ENCODE data around the gene CLCA2.

The CLCA2 gene

DNA sequence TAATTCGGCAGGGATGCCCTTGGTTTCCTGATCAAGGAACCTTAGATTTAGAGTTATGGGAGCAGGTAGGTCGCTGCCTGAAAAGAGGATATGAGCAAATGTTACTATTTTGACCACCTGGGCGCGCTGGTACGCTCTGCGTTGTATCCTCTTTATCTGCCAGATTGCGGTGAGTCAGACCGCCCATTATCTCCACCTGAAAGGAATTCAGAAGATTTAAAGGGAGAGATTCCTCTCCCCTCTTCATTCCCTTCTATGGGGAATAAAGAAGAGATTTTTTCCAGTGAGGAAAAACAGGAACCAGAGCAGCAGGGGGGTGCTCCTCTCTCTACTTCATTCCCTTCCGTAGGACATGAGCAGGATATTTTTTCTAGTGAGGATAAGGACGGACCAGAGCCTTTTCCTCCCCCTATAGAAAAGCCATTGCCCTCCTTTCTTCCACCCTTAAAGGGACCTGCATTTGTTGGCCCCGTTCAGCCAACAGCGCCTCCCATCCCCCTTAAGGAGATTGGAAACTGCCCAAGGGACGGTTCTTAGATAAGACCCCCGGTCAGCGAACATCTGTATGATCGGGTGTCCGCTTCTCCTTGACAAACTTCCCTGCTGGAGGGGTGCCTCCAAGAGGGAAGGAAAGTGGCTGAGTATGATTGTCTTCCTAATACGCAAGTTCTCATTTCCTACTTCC lies 78.9 kb downstream of the CLCA2 start:
- no peaks in the 10 kb centered on the region for H3K36me3 ChIP-seq (ENCODE audit: insufficient read depth)
- H3K4me1 ChIP-seq (ENCODE audit: low read depth, poor library complexity, severe bottlenecking): peaks cover 5% of the 10 kb centered on the region
- H3K9ac ChIP-seq: no peak overlapping the region
- H3K27ac ChIP-seq: no peak overlapping the region
- TF ChIP-seq, protein P1, sequence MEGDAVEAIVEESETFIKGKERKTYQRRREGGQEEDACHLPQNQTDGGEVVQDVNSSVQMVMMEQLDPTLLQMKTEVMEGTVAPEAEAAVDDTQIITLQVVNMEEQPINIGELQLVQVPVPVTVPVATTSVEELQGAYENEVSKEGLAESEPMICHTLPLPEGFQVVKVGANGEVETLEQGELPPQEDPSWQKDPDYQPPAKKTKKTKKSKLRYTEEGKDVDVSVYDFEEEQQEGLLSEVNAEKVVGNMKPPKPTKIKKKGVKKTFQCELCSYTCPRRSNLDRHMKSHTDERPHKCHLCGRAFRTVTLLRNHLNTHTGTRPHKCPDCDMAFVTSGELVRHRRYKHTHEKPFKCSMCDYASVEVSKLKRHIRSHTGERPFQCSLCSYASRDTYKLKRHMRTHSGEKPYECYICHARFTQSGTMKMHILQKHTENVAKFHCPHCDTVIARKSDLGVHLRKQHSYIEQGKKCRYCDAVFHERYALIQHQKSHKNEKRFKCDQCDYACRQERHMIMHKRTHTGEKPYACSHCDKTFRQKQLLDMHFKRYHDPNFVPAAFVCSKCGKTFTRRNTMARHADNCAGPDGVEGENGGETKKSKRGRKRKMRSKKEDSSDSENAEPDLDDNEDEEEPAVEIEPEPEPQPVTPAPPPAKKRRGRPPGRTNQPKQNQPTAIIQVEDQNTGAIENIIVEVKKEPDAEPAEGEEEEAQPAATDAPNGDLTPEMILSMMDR (conservative IDR thresholded peaks at IDR 0.05; ENCODE audit: low read depth, low read length): no peak
- no peak overlapping the region for H3K4me3 ChIP-seq (IDR thresholded peaks at IDR 0.05; ENCODE audit: insufficient read depth, low read depth, low read length)
- H4K20me1 ChIP-seq (ENCODE audit: insufficient read depth): no peaks in the 10 kb centered on the region
- peak overlapping the region; percentile 75; the same call in 1 of the 2 replicates for H2AFZ ChIP-seq (ENCODE audit: low read depth)
- no peaks in the 10 kb centered on the region for H3K27me3 ChIP-seq (ENCODE audit: insufficient read depth, low read depth)
- peak overlapping the region; percentile 48; the same call in 1 of the 2 replicates for H3K4me2 ChIP-seq
- no peaks in the 10 kb centered on the region for H3K79me2 ChIP-seq (ENCODE audit: insufficient read depth, low read depth)

DNA sequence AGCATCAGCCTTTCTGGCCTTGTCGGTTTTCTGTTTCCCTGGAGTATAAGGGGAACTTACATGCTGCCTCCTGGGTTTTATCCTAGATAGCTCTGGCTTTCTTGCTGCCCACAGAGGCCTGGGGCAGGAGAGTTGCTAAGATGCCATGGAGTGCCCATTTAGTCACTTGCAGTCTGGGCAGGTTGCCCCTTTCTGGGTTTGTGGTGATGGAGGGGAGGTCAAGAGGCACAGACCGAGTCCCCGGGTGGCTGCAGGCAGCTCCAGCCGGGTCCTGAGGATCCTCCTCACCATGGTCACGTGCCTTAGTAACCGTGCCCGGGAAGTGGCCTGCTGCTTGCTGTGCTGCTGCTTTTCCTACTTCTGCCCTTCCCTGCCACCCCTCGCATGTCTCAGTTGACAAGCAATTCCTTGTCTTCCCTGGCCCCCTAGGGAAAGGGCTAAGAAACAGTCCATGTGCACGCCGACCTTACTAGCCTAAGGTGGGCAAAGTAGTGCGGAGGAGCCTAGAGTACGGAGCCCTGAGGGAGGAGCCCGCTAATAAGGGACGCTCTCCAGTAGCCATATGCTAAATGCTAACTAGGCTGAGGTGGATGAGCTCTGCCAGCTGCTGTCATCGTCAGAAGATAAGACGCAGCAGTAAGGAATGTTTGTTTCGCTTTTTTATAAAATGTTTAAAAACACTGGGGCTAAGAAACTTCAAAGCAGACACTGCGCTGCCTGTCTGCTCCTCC lies 79.6 kb downstream of the CLCA2 start:
- no peak overlapping the region for H3K4me2 ChIP-seq
- no peak overlapping the region for H3K9ac ChIP-seq

DNA sequence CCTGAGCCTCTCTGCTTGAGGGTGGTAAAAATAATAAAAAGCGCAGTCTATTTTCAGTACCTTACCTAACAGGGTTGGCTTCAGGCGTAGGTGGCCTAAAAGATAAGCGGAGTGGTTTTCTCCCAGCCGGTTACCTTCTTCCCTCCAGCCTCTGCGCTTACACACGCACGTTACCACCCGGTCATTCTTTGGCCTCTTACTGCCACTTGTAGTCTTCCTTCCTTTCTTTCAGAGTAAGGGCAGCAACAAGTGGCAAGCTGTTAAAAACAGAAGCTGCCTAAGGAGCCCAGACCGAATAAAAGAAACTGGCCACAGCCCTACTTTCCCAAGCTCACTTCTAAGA lies 80.1 kb downstream of the CLCA2 start:
- Histone ChIP-seq H3K4me2 (no peak overlapping the region), H3K36me3 (ENCODE audit: insufficient read depth) (no peaks in the 10 kb centered on the region), H3K27me3 (ENCODE audit: insufficient read depth, low read depth) (no peaks in the 10 kb centered on the region), H4K20me1 (ENCODE audit: insufficient read depth) (no peaks in the 10 kb centered on the region), H3K27ac (no peak overlapping the region), H3K79me2 (ENCODE audit: insufficient read depth, low read depth) (no peaks in the 10 kb centered on the region), H2AFZ (ENCODE audit: low read depth) (no peak overlapping the region), H3K4me1 (ENCODE audit: low read depth, poor library complexity, severe bottlenecking) (peaks cover 5% of the 10 kb centered on the region), H3K4me3 (IDR thresholded peaks at IDR 0.05; ENCODE audit: insufficient read depth, low read depth, low read length) (no peak overlapping the region), H3K9ac (no peak overlapping the region)
- TF ChIP-seq, protein P1 (conservative IDR thresholded peaks at IDR 0.05; ENCODE audit: low read depth, low read length): no peak

More for the DNA sequence above, 79.6 kb downstream of the CLCA2 start:
- Histone ChIP-seq H3K79me2 (ENCODE audit: insufficient read depth, low read depth) (no peaks in the 10 kb centered on the region), H3K27me3 (ENCODE audit: insufficient read depth, low read depth) (no peaks in the 10 kb centered on the region), H3K27ac (no peak overlapping the region), H3K4me1 (ENCODE audit: low read depth, poor library complexity, severe bottlenecking) (peaks cover 5% of the 10 kb centered on the region), H3K4me3 (IDR thresholded peaks at IDR 0.05; ENCODE audit: insufficient read depth, low read depth, low read length) (no peak overlapping the region), H3K36me3 (ENCODE audit: insufficient read depth) (no peaks in the 10 kb centered on the region), H4K20me1 (ENCODE audit: insufficient read depth) (no peaks in the 10 kb centered on the region), H2AFZ (ENCODE audit: low read depth) (no peak overlapping the region)
- TF ChIP-seq, protein P1 (conservative IDR thresholded peaks at IDR 0.05; ENCODE audit: low read depth, low read length): no peak

DNA sequence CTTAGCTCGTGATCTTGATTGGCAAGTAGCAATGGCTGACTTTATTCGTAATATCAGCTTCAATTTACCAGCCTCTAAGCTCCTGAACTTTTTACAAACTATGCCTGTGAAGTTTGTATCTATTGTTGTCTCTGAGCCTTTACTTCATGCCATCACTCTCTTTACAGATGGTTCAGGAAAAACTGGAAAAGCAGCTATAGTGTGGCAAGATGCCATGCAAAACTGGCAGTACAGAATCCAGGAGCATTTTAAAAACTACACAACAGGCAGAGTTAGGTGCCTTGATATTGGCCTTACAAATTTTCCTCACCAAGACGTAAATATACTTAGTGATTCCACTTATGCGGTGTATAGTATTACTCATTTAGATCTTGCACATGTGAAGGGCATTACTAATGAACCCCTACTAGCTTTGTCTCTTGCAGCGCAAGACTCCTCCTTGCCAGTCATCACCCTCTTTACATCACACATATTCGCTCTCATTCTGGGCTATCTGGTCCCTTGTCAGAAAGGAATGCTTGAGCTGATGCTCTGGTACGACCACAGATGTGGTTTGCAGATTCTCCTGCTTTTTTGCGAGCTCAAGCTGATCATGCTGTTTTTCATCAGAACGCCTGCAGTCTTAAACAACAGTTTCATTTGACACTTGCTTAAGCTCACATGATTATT lies 81.1 kb downstream of the CLCA2 start:
- TF ChIP-seq, protein P1 (conservative IDR thresholded peaks at IDR 0.05; ENCODE audit: low read depth, low read length): no peak
- Histone ChIP-seq H3K79me2 (ENCODE audit: insufficient read depth, low read depth) (no peaks in the 10 kb centered on the region), H3K27ac (no peak overlapping the region), H3K9ac (no peak overlapping the region), H3K4me2 (no peak overlapping the region), H2AFZ (ENCODE audit: low read depth) (no peak overlapping the region), H3K4me1 (ENCODE audit: low read depth, poor library complexity, severe bottlenecking) (peaks cover 5% of the 10 kb centered on the region), H3K27me3 (ENCODE audit: insufficient read depth, low read depth) (no peaks in the 10 kb centered on the region), H4K20me1 (ENCODE audit: insufficient read depth) (no peaks in the 10 kb centered on the region), H3K4me3 (IDR thresholded peaks at IDR 0.05; ENCODE audit: insufficient read depth, low read depth, low read length) (no peak overlapping the region), H3K36me3 (ENCODE audit: insufficient read depth) (no peaks in the 10 kb centered on the region)
